ENCODE measurements around the gene GPBP1L1.

DNA sequence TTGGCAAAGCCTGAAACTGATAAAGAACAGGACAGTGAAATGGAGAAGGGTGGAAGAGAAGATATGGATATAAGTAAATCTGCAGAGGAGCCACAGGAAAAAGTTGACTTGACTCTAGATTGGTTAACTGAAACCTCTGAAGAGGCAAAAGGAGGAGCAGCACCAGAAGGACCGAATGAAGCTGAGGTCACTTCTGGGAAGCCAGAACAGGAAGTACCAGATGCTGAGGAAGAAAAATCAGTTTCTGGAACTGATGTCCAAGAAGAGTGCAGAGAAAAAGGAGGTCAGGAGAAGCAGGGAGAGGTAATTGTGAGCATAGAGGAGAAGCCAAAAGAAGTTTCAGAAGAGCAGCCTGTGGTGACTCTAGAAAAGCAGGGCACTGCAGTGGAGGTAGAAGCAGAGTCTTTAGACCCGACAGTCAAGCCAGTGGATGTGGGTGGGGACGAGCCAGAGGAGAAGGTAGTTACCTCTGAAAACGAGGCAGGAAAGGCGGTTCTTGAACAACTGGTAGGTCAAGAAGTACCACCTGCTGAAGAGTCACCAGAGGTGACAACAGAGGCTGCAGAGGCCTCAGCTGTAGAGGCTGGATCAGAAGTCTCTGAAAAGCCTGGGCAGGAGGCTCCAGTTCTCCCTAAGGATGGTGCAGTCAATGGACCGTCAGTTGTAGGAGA, 78.8 kb downstream of the GPBP1L1 start:
- TF ChIP-seq, protein P1, sequence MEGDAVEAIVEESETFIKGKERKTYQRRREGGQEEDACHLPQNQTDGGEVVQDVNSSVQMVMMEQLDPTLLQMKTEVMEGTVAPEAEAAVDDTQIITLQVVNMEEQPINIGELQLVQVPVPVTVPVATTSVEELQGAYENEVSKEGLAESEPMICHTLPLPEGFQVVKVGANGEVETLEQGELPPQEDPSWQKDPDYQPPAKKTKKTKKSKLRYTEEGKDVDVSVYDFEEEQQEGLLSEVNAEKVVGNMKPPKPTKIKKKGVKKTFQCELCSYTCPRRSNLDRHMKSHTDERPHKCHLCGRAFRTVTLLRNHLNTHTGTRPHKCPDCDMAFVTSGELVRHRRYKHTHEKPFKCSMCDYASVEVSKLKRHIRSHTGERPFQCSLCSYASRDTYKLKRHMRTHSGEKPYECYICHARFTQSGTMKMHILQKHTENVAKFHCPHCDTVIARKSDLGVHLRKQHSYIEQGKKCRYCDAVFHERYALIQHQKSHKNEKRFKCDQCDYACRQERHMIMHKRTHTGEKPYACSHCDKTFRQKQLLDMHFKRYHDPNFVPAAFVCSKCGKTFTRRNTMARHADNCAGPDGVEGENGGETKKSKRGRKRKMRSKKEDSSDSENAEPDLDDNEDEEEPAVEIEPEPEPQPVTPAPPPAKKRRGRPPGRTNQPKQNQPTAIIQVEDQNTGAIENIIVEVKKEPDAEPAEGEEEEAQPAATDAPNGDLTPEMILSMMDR (conservative IDR thresholded peaks at IDR 0.05 in 1 of 2, IDR thresholded peaks at IDR 0.05 in 1 of 2; ENCODE audit: low read depth in 1 of 2, low read length in 2 of 2): no peak
- TF ChIP-seq EZH2 (IDR thresholded peaks at IDR 0.05; ENCODE audit: low read length, missing control alignments): no peak

Measured in fibroblast of lung (primary cell).